NCI-H69 (cell line): ENCODE measurements around the gene UGGT1.

Source experiments
- DNase-seq: peaks from one replicate; lab custom pipeline; 2025; lab: John Stamatoyannopoulos, UW

The UGGT1 gene

DNA sequence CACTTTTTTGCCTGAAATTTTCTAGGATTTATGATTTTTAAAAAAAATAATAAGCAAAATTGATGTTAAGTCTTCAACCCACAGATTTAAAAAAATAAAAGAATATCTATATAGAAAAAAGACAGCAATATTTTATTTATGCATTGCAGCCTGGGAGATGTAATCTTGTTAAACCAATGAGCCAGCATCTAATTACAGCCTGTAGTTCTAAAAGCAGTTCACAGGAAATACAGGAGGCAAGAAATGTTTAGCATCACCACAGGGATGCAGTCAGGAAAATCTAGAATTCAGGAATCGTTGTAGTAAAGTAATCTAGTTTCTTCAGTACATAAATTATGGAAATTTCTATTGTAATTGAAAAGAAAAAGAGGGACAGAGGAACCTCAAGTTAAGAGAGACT, 17.2 kb downstream of the UGGT1 start:
- no peak for DNase-seq

DNA sequence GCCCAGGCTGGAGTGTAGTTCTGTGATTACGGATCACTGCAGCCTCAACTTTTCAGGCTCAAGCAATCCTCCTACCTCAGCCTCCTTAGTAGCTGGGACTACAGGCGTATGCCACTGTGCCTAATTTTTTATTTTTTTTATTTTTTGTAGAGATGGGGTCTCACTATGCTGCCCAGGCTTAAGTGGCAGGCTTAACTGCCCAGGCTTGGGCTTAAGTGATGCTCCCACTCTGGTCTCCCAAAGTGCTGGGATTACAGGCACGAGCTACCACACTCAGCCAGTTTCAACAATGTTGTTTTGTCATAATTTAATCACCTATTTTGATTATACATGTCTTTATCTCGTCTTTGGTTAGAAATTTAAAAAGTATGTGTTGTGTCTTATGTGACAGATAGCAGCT, 18.2 kb downstream of the UGGT1 start:
- no peak for DNase-seq

DNA sequence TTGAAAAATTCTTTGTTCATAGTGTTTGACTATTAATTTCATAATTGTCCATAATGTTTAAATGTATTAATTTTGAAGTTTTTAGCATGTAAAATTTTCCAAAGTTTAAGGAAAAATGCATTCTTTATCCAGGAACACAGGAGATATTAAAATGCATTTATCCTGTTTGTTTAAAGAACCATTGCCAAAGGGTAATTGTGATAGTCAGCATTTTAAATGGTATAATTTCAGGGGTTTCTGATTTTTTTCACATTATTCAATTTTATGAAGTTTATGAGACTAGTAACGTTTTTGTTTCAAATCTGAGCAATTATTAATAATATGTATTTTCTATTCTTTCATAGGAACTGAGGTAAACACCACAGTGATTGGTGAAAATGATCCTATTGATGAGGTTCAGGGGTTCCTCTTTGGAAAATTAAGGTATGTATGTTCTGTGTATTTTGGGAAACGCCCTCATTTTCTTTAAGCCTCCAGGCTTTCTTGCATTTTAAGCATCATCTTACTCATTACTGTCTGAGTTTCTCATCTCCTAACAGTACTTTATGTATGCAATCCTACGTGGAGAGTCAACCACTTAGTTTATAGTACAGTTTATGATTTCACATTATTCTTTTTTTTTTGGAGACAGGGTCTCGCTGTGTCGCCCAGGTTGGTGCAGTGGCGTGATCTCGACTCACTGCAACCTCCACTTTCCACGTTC, 25.1 kb downstream of the UGGT1 start:
- no peak for DNase-seq

DNA sequence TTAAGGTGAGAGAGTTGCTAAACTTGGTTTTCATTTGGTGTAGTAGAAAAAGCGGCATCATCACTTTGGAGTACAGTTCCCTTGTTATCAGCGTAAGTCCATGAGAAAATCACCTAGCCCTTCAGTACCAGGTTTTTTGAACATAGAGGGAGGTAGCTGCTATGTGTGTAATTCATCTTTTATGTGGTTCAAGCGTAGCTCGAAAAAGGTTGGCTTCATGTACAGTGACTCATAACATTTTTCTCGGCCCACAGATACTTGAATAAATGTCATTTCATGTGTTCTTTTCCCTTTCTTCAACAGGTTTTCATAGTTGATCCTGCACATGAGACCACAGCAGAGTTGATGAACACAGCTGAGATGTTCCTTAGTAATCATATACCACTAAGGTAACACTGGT, 43.6 kb downstream of the UGGT1 start:
- no peak for DNase-seq

DNA sequence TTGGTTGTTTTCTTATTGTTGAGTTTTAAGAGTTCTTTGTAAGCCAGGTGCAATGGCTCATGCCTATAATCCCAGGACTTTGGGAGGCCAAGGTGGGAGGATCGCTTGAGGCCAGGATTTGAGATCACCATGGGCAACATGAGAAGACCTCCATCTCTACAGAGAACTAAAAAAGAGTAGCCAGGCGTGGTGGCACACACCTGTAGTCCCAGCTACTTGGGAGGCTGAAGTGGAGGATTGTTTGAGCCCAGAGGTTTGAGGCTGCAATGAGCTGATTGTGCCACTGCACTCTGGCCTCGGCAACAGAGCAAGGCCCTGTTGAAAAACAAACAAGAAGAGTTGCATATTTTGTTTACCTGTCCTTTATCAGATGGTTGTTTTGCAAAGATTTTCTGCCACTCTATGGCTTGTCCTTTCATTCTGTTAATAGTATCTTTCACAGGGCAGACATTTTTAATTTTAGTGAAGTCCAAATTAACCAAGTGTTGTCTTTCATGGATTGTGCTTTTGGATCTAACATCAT, 46.2 kb downstream of the UGGT1 start:
- DNase-seq: no peak

DNA sequence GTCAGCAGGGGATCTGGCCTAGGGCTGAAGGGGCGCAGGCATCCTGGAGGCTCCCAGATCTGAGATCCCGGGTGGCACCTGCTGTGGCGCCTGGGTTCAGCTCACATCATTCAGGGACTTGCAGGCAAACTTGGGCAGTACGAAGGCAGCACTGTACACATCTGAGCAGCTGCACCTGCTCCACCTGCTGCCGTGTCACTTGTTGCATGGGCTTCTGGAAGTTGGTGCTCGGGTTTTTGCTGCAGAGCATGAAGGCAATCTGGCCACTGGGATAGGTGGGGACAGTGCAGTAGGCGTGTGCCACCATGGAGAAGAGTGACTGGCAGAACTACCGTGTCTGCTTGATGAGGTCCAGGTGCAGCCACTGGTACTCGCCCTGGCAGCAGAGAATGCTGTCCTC, 48.6 kb downstream of the UGGT1 start:
- no peak for DNase-seq

DNA sequence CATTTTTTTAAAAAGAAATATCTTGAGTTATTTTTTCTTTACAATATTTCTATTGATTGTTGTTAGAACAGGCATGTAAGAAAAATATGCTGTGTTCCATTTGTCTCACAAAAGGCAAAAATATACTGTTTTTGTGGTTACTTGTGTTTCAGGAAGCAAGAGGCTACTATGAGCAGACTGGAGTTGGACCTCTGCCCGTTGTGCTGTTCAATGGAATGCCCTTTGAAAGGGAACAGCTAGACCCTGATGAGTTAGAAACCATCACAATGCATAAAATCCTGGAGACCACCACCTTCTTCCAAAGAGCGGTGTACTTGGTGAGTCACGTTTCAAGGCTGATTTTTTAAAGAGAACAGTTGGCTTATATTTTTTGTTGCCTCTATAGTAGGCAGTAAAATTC, 54.7 kb downstream of the UGGT1 start:
- no peak for DNase-seq

DNA sequence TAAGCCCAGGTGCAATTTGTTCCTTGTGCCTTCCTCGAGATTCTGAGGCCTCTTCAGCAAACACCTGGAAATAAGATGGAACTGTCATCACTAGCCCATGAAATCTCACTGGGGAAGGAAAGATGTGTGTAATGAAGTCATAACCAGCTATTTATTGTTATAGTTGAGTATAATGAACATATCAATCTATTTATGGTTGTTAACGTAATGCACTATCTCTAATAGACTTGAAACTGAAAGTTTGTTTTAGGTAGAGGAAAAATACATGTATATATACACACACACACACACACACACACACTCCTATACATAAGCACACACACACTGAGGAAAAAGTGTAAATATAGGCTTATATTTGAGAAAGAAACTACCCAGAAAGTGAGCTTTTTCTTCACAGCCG, 62.8 kb downstream of the UGGT1 start:
- DNase-seq: no peak

DNA sequence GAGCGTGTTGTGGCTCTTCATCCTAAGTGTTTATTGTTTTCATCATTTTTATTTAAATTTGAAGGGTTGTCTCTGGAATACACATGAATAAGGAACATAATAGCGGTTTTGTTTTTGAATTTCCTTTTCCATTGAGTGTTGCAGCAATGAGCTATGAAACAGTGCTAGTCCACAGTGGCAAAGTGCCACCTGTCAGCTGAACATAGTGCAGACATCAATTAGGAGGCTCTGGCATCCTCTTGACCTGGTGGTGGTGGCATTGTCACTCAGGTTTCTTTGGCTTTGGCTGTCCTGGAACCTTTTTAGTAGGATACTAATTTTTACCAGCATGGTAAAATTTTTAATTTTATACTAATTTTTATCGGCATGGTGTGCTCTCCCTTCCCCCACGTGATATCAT, 63.2 kb downstream of the UGGT1 start:
- no peak for DNase-seq

DNA sequence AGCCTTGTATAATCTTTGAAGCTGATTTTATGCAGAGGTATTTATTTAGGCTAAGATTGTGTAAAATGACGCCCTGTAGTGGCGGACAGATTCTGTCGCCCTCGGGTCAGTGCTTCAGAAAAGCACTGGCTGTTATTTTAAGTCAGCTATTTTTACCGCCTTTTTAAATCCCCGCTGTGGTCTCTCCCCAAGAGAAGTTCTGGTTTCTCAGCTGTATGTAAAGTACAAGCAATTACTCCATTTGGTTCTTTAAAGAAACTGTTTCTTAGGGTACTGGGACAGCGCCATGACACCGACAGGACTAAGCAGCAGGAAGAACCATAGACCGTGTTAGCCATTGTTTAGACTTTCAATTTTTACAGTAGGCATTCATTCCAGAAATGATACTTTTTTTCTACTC, 65.0 kb downstream of the UGGT1 start:
- DNase-seq: no peak

DNA sequence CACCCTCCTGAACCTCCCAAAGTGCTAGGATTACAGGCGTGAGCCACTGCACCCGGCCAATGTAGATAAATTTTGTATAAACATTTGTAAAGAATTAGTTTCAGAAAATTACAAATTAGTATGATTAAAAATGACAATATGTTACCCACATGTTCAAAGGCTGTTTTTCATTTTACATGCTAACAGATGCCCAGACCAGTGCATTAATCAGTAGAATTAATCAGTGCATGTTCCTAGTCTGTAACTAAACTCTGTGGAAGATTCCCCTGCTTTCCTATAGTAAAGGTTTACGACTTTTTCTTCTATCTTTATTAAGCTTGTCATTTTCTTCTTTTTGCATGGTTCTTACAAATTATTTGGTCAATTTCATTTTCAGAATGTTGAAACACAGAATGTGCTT, 65.8 kb downstream of the UGGT1 start:
- no peak for DNase-seq

DNA sequence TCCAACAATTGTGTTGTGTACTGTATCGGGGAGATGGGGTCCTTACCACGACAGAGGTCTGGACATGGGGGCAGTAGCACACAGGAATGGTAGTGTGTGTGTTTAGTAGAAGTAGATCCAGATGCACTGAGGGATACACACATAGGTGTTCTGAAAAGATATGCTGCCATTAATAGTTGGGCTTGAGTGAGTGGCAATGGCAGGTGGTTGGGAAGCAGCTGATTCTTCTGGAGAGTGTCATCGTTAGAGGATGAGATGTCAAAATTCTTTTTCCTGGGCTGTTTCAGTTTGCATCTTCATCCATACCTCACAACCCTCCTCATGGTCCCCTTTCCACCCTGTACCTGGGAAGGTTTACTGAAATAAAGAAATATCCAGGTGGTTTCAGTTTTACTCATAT, 66.6 kb downstream of the UGGT1 start:
- DNase-seq: no peak

DNA sequence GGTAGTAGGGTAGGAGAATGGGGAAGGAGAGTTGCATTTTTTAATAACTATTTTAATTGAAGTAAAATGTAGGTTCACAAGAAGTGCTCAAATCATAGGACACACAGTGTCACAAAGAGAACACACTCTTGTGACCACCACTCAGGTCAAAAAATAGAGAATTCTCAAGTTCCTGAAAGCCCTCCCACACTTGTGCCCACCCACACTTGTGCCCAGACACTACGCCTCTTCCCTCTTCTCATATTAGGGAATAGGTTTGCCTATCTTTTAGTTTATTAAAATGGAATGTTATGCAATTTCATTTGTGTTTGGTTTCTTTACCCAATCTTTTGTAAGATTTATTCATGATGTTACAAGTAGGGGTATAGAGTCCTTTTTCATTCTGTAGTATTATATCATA, 67.2 kb downstream of the UGGT1 start:
- DNase-seq: no peak

DNA sequence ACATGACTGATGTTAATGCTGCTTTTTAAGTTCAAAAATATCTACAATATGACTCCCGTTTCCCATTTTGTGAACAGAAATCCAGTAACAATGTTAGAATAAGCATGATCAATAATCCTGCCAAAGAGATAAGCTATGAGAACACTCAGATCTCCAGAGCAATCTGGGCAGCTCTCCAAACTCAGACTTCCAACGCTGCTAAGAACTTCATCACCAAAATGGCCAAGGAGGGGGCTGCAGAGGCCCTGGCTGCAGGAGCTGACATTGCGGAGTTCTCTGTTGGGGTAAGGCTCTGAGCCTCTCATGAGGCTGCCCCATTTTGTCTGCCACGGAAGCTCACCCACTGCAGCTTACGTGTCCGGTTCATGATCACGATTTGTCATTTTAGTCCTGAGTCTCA, 68.4 kb downstream of the UGGT1 start:
- no peak for DNase-seq

DNA sequence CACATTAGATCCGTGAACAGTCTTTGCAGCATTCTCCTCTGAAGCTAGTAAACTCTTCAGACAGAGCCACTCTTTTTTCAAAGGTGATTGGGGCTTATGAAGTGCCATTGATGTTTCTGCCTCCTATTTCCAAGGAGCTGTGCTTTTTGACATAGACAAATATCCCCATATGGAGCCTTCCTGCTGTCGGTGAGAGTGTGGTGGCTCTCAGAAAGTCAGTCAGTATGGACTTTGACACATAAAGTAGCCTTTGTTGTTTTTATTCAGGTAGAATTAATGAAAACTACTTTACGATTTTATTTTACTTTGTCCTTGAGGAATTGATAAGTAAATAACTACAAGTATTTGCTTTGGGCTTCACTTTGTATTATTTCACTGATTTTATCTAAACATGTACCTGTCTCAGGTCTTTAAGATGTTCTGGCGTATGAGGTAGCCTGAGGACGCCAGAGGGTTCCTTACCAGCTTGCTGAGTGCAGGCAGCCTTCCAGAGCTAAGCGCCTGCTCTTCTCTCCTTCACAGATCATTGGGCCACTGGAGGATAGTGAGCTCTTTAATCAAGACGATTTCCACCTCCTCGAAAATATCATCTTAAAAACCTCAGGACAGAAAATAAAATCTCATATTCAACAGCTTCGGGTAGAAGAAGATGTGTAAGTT, 69.7 kb downstream of the UGGT1 start:
- no peak for DNase-seq

DNA sequence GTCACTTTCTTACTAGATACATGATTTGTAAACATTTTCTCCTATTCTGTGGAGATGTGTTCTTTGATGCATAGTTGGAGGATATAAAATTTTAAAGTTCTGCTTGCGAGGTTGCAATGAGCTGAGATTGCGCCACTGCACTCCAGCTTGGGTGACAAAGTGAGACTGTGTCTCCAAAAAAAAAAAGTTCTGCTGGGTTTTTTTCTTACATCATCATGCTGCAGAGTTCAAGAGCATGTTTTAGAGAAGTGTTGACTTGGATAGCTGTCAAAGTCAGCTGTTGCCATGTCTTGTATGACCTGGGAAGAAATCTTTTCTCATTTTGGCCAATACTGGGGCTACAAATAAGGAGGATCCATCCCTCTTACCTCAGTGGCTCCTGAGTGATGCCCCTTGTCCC, 71.3 kb downstream of the UGGT1 start:
- no peak for DNase-seq

DNA sequence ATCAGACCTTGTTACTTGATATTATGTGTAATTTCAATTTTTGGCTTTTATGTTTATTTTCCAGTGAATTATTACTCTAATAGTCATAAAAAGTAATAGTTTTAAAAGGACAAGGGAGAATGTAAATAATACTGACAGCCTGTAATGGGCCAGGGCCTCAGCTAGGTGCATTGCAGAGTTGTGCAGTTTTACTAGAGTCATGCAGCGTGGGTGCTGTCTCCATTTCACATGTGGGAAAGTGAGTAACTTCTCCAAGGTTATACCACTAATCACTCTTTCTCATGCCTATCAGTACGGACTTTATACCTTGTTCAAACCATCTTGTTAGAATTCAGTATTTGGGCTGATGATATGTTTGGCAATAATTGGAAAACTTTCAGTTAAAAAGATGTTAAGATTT, 73.3 kb downstream of the UGGT1 start:
- DNase-seq: no peak

DNA sequence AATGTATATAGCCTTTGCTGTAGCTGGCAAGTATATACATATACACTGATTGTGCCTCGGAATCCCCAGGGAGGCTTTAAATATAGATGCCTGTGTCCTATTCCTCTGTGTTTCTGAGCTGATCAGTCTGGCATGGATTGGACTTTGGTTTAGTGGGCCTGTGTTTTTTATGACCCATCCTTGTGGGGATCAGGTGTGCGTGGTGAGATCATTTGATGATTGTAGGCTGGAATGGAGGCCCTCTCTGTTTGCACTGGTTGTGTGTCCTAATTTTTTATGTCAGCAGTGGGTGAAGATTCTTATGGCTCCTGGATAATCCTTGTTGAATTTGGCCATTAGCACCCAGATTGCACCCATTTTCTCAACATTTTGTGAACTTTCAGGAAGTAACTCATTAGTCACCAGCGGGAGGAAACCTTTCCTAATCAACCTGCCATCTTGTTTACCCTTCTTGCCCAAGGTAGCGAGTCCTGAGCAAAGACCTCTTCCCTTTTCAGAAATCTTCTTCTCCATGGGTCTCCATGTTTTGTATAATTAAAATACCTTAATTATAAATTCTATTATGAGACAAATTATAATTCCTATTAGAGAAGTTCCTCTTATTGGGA, 75.8 kb downstream of the UGGT1 start:
- DNase-seq: no peak

DNA sequence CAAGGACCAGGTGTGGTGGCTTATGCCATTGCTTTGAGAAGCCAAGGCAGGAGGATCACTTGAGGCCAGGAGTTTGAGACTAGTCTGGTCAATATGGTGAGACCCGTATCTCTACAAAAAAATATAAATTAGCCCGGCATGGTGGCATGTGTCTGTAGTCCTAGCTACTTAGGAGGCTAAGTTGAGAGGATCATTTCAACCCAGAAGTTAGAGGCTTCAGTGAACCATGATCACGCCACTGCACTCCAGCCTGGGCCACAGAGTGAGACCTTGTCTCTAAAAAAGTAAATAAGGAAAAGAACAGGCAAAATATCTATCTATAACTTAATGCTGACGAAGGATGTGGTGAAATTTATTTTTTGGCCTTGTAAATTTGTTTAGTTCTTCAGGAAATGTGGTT, 78.1 kb downstream of the UGGT1 start:
- no peak for DNase-seq

DNA sequence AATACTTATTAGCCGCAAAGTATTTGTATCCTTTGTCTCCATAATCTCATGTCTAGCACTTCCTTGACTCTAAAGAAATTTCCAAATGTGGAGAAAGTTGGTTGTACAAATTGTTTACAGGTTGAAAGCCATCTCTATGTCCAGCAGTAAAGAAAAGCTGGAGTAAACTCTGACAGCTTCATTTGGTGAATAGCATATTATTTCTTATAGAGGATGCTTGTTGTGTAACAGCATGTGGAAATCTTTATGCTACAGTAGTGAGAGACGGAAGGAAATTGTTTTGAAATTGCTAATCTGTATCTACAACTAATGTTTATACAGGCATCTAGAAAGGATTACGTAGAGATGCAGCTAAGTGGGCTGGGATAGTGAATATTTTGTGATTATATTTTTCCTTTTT, 78.5 kb downstream of the UGGT1 start:
- DNase-seq: no peak

DNA sequence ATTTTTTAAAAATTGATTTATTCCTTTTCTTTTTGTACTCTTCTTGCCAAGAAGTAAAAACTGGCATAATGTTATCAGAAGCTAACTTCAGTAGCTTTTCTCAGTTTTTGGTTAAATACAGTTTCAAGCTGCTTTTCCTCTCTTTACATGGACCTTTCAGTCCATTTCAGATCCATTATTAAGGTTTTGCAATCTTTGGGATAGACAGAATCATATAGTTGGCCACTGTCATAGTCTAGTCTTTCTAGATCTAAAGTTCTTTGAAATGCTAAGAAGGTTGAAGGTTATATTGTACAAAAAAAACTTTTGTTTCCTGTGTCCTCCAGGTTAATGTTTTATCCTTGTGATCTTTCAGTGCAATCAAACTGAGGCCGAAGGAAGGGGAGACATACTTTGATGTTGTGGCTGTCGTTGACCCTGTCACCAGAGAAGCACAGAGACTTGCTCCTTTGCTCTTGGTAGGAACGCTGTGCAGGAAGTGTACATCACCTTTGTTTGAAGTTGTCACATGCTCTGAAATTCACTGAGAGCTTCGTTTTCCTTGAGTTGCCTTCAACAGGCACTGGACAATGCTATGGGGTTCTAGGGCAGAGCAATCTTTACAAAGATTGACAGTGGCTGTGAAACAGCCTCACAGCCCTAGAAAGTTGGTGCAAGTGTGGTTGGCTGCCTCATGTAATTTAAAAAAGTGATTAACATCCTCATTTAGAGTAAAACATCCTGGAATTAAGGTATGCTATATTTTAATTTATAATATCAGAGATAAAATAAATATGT, 79.1 kb downstream of the UGGT1 start:
- no peak for DNase-seq

DNA sequence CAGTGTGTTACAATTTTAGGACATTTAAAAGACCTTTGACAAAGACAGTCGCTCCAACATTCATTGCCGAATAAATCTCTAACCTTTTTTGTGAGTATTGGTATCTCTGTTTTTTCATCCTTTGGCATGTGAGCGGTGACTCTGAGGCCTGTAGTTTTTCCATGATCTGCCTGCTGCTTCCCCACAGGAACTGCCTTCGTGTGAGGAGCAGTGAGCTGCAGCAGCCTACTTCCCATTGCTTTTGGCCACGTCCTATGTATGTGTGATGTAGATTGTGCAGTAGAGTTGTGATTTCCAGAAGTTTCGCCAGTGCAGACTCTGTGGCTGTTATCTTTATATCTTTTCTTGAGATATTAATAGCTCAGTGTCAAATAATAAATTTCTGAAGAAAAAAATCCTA, 79.8 kb downstream of the UGGT1 start:
- no peak for DNase-seq

DNA sequence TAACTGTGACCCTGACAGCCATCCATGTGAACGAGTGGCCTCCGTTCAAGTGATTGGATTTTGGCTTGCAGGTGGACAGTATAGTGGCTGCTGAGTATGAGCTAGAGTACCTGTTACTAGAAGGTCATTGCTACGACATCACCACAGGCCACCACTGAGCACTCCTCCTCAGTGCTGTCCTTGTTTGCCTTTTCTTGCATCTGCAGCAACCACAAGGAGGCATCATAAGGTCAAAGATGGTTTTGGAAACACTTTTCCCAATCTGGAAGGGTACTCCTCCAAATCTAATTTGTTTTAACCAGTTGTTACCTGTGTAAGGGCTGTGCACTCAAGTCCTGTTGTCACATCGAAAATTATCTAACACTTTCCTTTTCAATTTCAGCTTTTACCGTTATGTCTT, 81.2 kb downstream of the UGGT1 start:
- DNase-seq: peak; percentile 0
